SK-N-MC (cell line): ENCODE data around the gene SLC30A7.
"Not testable (repeated sequence)": the region's sequence is repeated elsewhere in the genome, so short reads cannot be mapped to it uniquely, and the experiment has no call there.

Experiments used
- EZH2 ChIP-seq: fragments of 200-600 bp; sonication (generic); IDR thresholded peaks from one replicate; pipeline ENCODE4 v1.6.1; 2017; ENCODE audit warnings: antibody characterized with exemption
- POLR2AphosphoS5 ChIP-seq: IDR thresholded peaks from 2 replicates; pipeline ENCODE4 v1.6.1; 2012; ENCODE audit warnings: mild to moderate bottlenecking, low read depth, low read length, borderline replicate concordance

DNA sequence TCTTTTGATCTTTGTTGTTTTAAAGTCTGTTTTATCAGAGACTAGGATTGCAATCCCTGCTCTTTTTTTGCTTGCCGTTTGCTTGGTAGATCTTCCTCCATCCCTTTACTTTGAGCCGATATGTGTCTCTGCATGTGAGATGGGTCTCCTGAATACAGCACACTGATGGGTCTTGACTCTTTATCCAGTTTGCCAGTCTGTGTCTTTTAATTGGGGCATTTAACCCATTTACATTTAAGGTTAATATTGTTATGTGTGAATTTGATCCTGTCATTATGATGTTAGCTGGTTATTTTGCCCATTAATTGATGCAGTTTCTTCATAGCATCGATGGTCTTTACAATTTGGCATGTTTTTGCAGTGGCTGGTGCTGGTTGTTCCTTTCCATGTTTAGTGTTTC, 51.9 kb downstream of the SLC30A7 start:
- TF ChIP-seq POLR2AphosphoS5, EZH2: not testable (repeated sequence)
